ENCODE results near the gene DPCD. TPM values are rescaled to one million over a fixed set of nuclear protein-coding genes. Genes with fewer than 3 reads are reported as not detected.
A peak's percentile ranks its signal among the peaks of the same experiment; 100 is the strongest.

The DPCD gene
- total RNA-seq, 1 donor = 46.3 TPM

DNA sequence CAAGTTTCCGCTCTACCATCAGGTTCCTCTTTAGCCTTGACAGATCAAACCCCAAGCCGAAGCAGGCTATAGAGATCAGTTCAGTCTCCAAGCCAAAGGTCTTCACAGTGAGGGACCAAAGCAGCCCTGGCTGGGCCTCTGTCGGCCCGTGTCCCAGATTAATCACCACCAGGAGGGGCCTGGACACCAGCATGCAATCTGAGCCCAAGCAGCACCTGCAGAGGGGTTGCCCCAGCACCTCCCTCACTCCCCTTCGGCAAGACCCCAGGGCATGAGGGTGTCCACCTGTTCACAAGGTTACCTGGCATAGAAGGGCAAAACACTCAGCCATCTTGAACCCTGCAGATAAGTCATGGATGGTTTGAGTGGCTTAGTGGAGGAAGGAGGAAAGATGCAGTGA is 70.9 kb downstream of the DPCD start:
- no peak overlapping the region for H3K4me3 ChIP-seq (ENCODE audit: low read depth, low read length)
- TF ChIP-seq CTCF (IDR thresholded peaks at IDR 0.05; ENCODE audit: insufficient read depth, low read length) = no peak
- no peak for DNase-seq (ENCODE audit: low read depth)

Small RNA genes within 50 kb of the gene (small RNA-seq; reads per million reads assigned to genes)
- gene MIR3158-1 = 3.9 reads per million, percentile 85 among the genes with 10 or more reads in this experiment
- gene RNU6-1165P = not detected

Other genes with a start within 250 kb of the DPCD start
- gene BTRC, start 234.2 kb upstream of the DPCD start, total RNA-seq (ENCODE audit: low replicate concordance) = 12.6 and 17.2 TPM in 2 replicates
- 11.1 and 16.8 TPM in 2 replicates for gene POLL, start 64 bp upstream of the DPCD start, total RNA-seq (ENCODE audit: low replicate concordance)
- gene FBXW4, start 106.8 kb downstream of the DPCD start, total RNA-seq (ENCODE audit: low replicate concordance) = 27.4 and 35.2 TPM in 2 replicates
- gene FGF8, start 187.8 kb downstream of the DPCD start, total RNA-seq (ENCODE audit: low replicate concordance) = not detected in 2 replicates
- 54.4 and 70.9 TPM in 2 replicates for gene NPM3, start 195.1 kb downstream of the DPCD start, total RNA-seq (ENCODE audit: low replicate concordance)
- 93.7 and 165 TPM in 2 replicates for gene OGA, start 230.1 kb downstream of the DPCD start, total RNA-seq (ENCODE audit: low replicate concordance)